ENCODE results near the gene SYT2.

The SYT2 gene

DNA sequence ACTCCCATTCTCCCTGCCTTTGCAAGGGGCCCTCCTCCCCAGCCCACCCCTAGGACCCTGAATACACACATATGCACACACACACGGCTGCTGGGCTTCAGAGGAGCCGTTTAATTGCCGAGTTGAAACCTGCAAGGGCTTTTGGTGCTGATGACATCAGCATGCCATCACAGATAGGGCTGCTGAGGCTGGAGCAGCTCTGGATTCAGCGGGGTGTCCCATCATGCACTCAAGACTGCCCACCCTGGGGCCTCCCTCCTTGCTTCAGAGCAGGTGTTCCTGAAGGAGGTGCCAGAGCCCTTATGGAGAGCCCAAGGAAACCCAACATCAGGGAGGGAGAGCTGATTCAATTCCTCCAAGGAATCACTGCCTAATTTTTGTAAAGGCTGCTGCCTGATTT lies 5.7 kb downstream of the SYT2 start:
- no peak for DNase-seq (ENCODE audit: low read depth in 2 of 2)

DNA sequence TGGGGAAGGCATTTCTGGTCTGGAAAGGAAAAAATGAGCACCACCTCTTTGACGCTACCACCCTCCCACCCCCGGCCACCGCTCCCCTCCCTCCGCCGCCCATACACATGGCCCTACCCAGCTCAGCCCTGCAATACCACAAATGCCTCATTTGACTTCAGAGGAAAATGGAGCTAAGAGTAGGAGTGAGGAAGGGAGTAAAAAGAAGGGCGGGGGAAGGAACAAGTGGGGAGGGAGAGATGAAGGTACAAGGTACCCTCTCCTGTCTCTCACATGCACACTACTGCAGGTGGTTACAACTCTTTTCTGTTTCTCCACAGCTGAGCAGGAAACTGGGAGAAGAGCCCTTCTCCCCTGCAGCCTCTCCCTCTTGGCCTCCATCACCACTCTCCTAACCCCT lies 7.1 kb downstream of the SYT2 start:
- no peak for DNase-seq (ENCODE audit: low read depth in 2 of 2)

DNA sequence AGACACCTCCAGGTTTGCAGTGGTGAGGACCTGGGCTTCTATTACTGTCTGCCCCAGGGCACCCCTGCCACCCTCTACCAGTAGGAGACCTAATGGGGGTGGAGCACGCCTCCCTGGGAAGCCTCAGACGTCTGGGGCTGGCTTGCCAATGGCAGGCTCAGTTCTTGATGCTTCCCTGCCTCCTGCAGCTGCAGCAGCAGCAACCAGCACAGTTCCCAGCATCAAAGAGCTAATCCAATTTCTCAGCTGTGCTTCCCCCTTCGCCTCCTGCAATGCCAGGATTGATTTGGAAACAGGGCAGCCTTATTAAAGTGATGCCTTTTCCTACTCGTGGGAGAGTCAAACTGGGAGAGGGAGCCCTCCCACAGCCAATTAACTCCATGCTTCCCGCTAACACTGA lies 8.2 kb downstream of the SYT2 start:
- DNase-seq (ENCODE audit: low read depth in 2 of 2), result no peak

DNA sequence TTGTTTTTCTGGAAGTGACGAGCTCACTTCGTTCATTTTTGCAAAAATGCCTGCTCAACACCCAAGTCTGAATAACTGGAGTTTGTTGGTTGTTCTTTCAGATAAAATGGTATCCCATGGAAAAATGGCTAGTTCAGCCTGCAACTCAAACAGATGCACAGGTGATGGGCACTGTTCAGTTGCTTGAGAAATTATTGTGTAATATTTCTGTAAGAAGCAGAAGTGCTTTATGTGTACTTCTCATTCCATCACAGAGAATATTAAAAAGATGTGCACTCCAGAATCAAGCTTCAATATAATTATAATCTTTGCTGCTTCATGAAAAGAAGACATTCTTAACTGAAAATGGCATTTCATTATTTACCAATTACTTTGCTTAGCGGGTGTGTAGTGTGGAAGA lies 9.1 kb downstream of the SYT2 start:
- DNase-seq (ENCODE audit: low read depth in 2 of 2), result no peak

DNA sequence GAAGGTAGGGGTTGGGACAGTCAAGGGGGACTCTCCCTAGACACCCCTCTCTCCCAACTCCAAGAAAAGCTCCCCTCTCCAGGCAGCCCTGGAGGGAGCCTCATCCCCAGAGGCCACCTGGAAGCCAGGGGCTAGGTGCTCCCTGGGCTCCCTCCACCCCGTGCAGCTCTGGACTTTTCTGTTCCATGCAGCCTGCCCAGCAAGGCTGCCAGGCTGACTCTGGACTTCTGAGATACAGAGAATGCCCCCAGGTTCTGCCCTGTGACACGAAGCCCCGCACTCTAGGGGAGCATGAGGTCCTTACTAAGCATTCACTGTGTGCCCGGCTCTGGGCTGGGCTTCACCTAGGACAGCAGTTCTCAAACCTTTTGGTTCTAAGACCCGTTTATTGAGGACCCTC lies 10.2 kb downstream of the SYT2 start:
- DNase-seq (ENCODE audit: low read depth in 2 of 2), result no peak

DNA sequence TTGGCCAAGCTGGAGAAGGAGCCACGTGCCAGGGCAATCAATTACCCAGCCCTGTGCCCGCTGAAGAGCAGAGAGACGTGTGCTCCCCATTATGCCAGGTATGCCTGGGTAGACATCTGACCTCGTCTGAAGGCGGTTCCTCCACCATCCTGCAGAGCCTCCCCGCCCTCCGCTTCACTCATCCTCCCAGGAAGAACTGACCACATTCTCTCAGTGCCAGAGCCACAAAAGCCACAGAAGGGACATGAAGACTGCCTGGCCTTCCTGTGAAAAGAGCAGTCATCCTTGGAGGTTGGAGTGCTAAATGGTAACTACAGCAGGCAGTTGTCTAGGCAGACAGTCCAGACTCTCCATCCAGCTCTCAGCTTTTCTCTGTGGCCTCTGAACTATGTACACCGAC lies 12.0 kb downstream of the SYT2 start:
- no peak for DNase-seq (ENCODE audit: low read depth in 2 of 2)

DNA sequence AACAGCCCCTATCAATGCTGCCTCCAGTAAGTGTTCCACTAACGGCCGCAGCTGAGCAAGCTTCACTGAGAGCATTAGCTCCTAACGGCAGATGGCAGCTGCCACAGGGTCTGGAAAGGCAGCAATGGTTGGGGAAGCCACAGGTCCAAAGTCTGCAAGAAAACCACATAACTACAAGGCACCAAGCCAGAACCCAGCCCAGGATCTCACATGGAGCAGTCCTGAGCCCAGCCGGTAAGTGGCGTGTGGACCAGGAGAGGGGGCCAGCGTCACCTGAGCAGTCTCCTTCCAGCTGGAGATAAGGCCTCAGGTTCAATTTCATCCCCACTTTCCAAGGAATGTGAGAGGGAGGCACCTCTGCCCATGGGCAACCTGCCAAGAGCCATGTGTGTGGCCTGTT lies 13.2 kb downstream of the SYT2 start:
- no peak for DNase-seq (ENCODE audit: low read depth in 2 of 2)

DNA sequence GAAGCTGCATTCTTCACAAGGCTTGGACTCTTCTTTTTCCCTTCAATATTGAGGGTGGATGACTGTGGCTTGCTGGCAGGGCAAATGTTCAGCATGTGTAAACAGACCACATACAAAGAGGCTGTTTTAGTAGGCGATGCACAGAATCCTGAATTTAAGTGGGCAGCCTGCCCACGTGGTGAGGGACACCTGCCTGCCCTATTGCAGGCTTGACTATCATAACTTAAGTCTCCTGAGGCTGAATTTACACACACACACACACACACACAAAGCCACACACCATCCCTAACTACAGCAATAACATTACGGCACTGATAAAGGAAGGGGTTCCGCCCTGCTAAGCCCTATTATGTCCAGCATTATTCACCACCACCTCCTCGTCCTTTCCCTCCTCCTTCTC lies 15.9 kb downstream of the SYT2 start:
- no peak for DNase-seq (ENCODE audit: low read depth in 2 of 2)

DNA sequence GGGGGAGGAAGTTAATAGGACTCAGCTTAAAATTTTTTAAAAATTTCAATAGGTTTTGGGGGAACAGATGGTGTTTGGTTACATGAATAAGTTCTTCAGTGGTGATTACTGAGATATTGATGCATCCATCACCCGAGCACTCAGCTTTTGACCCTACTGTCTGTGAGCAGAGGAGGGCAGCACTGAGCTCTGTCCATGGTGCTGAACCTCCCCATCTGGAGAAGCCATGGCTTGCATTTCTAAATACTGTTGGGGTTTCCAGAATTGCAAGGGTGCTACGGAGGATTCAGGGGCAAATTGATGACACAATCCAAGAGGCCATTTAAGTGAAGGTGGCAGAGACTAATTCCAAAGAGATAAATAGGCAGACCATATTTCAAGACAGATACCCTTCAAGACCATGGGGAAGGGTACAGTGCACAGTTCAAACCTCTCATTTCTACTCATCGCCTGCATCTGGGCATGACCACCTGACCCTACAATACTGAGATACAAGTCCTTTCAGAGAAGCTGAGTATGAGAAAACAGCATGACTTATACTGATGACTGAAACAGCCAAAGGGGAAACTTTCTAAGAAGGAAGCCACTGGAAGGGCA lies 17.2 kb downstream of the SYT2 start:
- peak; percentile 36 to 37 for DNase-seq (ENCODE audit: low read depth in 2 of 2)

DNA sequence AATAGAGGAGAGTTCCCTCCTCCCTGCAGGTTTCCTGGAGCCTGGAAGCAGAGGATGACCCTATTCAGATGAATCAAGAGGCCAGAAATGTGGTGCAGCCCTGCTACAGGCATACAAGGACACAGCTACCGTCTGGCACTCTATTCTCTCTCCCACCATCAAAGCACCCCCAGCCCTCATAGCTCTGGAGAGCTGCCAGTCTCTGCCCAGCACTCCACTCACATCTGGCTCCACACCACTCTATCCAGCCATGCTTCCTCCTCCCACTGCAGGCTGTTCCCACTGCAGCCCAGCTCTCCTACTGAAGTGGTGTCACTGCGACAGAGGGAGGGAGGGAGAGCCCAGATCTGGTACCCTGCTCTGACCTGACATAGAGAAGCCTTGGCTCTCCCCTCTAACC lies 18.4 kb downstream of the SYT2 start:
- no peak for DNase-seq (ENCODE audit: low read depth in 2 of 2)

DNA sequence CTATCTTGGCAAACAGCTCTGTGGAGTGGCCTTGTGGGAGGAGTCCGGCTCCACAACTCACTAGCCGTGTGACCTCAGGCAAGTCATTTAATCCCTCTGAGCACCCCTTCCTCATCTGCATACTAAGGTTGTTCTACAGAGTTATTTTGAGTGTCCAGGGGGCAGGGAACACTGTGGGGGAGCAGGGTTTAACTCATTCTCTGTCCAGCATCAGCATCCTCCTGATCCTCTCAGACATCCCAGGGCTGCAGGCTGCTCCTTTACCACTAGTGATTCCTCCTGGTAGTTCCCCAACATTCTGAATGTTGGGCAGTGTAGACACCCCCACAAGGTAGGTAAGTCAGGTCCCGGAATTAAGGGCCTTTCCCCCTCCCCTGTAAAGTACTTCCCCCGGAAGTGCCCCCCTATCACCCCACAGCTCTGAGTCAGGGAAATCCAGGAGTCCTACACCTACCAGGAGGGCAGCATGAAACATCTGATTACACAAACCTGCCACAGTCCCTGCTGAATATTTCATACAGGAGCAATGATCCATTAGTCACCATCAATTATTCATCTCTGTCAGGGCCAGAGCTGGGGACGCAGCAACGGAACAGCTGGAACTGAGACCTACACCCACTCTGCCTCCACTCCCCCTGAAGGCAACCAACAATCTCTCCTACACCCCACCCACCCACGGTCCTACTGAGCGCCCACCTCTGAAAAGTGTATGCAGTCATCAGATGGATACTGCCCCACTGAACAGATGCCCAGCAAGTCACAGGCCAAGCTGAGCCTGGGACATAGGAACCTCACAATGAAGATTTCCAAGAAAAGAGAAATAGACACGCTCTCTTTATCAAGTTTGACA lies 20.5 kb downstream of the SYT2 start:
- DNase-seq (ENCODE audit: low read depth in 2 of 2), result no peak

DNA sequence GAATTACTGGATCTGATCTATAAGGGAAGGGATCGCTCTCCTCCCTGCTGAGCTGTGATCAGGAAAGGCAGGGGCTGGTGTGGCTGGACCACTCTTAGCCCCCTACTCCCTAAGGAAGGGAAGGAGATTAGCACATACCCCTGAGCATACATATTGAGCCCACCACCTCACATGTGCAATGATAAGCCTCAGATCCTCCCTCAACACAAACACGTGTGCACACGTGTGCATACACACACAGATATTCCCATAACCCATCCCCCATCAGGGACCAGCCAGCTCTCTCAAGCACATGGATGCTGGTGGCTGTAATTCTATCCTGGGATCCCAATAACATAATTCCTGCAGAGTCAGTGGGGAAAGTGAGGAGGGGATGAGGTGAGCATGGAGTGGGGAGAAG lies 21.2 kb downstream of the SYT2 start:
- DNase-seq (ENCODE audit: low read depth in 2 of 2), result no peak

DNA sequence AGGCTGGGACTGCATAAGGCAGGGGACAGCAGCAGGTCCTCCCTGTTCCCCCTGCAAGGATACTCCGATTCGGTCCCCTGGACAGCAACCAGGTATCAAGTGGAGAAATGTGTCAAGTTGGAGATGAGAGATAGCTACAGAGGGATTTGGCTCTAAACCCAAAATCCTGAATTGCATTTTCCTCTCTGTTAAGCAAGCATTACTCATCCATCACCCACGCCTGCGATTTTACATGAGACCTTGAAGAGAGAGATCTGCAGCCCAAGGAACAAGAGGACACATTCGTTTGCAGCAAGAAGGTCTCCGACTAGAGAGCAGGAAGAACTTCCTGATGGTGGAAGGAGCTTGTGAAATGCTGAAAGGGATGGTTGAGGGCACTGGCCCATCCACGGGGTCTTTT lies 21.9 kb downstream of the SYT2 start:
- DNase-seq (ENCODE audit: low read depth in 2 of 2), result no peak

DNA sequence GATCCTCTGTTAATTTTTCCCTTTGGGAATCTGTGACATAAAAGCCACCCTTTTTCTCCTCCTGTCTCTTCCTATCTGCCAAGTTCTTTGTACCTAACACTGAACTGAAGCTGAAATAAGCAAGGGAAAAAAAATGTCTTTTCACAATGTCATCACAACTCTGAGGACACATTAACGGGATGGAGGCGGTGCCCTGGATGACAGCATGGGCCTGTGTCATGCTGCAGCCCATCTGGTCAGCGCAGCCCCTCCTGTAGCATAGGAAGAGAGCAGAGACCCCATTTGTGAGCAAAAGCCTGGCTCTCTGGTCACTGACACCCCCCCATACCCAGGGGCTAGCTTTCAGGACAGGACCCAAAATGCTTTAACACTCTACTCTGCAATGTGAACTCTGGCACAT lies 22.5 kb downstream of the SYT2 start:
- DNase-seq (ENCODE audit: low read depth in 2 of 2), result no peak

DNA sequence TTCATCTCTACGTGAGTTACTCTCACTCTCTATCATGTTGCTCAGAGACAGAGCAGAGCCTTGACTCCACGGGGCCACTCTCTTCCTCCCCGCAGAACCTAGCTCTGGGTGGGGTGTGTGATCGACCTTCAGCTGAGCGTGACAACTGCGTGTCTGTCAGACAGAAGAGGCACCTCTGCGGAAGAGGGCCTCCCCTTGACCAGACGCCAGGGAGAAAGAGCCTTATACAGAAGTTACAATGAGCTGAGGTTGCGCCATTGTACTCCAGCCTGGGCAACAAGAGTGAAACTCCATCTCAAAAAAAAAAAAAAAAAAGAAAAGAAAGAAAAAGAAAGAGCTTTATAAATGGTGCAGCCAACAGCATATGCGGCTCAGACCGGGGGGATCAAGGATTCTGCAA lies 22.9 kb downstream of the SYT2 start:
- DNase-seq (ENCODE audit: low read depth in 2 of 2), result no peak

DNA sequence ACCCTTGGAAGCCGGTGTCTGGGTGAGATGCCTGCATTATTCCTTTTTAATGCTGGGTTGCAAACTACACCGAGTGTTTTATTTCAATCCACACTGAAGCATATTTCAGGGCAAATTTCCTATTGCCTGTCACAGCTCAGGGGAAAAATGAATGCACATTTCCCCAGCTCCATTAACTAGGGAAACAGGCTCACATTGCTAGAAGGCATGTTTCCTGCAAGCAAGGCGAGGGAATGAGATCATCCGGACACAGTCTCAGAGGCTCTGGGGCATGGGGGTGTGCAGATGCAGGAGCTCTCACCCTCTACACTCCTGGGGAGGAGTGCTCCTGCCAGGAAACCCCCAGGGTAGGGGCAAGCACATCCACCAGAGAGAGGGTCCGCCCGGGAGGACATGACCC lies 24.6 kb downstream of the SYT2 start:
- DNase-seq (ENCODE audit: low read depth in 2 of 2), result no peak

DNA sequence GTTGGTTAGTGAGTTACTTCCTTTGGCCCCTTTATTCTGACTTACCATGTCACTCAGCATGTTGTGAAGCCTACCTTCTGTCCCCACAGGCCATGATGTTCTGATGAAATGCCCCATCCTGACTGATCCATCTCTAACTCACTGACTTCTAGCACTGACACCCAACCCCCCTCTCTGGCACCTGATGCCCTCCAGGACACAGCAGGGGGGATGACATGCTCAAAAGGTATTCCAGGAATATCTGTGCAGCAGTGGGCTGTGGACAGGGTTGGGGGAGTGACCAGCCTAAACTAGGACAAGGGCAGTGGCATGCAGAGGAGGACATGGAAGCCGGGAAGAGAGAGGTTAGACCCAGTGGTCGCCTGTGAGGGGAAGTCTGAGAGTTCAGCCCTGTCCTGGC lies 25.5 kb downstream of the SYT2 start:
- no peak for DNase-seq (ENCODE audit: low read depth in 2 of 2)

DNA sequence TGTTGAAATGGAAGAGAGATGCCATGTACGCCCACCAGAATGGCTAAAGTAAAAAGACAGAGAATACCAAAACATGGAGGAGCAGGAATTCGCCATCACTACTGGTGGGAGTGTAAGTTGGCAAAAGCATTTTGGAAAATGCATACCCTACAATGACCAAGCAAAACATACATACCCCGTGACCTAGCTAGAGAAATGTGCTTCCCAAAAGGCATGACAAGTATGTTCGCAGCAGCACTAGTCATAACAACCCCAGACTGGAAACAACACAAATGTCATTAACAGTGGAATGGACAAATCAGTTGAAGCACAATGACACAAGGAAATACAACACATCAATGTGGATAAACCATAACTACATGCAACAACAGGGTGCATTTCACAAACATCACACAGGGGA lies 27.2 kb downstream of the SYT2 start:
- no peak for DNase-seq (ENCODE audit: low read depth in 2 of 2)

DNA sequence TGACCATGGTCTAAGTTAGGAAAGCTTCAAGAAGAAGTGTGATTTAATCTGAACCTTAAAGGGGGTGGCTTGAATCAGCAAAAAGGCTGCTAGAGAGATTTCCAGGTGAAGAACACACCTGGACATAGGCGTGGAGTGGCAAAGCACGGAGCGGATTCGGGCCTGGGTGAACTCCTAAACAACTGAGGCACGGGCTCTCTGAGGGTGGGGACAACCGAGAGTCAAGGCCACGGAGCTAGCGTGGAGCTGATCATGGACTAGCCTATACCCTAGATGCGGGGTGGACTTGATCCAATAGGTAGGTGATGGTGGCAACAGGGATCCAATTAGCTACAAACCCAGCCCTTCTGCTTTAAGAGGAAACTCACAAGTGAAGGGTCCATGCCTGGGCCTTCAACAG lies 27.8 kb downstream of the SYT2 start:
- no peak for DNase-seq (ENCODE audit: low read depth in 2 of 2)

DNA sequence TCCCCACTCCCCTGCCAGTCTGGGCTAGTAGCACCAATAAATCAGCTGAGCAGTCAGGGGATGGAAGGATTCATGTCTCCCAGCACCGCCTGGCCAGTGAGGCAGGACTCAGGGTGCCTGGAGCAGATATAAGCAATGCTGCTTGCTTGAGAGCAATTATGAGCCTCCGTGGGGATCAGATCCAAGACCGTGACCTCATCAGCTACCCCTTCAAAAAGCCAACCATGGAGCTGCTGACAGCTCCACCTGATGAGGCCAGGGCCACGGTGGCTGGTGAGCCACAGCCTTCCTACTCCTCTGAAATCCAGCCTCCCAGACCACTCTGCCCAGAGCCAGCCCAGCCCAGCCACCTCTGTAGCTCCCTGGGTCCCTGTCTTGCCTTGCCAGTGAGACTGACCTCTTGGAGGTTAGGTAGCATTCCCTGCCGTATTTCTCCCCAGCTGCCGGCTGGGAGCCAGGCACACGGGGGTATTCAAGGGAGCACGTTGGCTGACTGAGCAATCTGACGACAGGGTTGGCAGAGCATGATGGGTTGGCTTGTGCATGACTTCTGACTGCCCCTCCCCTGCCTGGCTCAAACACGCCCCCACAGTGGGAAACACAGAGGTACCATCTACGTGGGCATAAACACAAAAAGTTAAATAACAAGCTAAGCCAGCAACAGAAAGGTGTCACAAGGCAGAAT lies 28.4 kb downstream of the SYT2 start:
- no peak for DNase-seq (ENCODE audit: low read depth in 2 of 2)

DNA sequence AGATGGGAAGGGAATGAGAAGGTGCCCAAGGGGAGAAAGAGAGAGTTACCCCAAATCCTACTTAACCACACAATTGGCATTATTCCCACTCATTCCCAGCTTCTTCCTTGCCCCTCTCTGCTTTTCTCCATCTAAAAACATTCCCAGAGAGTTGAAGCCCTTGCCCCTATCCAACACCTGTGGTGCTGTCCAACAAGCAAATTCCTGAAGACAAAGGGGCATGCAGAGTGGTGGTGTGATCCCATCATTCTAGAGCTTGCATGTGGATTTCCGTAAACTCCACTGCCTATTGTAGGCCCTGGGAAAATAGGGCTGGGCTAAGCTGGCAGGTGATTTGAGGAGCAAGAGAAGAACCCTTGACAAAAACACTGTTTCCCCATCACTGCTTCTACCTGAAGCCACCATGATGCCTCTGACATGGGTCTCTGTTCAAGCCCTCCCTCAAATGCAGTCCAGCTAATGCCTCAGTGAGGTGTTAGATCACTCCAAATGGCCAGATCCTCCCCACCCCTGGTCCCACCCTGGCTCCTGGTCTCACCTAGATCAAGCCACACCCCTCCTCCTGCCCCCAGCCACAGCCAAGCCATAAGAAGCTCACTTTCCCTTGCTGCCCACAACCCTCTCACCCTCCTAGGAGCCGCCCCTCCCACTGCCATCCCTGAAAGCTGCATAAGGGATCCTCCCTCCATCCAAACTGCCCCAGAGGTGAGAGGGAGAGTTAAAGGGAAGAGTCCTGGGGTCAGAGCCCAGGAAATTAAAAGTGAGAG lies 29.5 kb downstream of the SYT2 start:
- DNase-seq (ENCODE audit: low read depth in 2 of 2), result no peak

DNA sequence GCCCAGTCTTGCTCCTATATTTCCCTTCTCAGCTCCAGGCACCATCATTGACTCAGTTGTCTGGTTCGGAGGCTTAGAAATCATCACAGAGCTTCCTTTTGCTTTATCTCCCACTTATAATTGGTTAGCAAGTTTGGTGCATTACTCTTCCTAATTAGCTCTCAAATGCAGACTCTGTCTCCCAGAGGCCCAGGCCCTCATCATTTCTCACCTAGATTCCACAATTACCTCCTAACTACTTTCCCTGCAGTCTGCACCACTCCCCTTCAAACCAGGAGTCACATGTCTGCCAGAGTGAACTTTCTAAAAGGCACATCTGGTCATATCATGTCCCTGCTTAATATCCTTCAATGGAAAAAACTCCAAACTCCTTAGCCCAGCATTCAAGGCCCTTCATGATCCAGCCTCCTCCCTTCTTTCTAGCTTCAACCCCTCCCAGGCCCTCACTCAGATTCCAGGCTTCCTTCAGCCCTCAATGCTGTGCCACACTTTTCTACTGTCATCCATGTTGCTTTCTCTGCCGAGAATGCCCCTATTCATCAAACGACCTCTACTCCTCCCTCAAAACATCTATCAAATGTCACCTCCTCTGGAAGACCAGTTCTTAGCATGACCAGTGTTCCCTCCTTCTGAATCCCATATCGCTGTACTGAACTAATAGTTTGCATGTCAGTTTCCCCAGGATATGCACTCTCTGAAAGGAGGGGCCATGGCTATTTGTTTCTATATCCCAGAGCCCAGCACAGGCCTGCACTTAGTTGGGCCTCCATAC lies 30.7 kb downstream of the SYT2 start:
- no peak for DNase-seq (ENCODE audit: low read depth in 2 of 2)

All from fibroblast of skin of left biceps (primary cell).